Vagina (tissue), 2 donors: ENCODE results near the gene CHRD. TPM values are rescaled to one million over a fixed set of nuclear protein-coding genes. Genes with fewer than 3 reads are reported as not detected.

Source experiments
- DNase-seq, 2 donors: peaks; one replicate each; pipeline ENCODE4 v3.0.0-alpha.2; 2017; ENCODE audit errors: extremely low spot score in 2 of 2
- H3K27ac ChIP-seq: fragments of 200-600 bp; sonication (generic); one replicate; pipeline ENCODE4 v1.5.1; 2019
- H3K27me3 ChIP-seq: fragments of 200-600 bp; sonication (generic); one replicate; pipeline ENCODE4 v1.5.1; 2019
- H3K36me3 ChIP-seq, 2 donors: fragments of 200-600 bp; sonication (generic); one replicate each; pipeline ENCODE4 v1.5.1; 2017 to 2019
- H3K4me1 ChIP-seq: fragments of 200-600 bp; sonication (generic); one replicate; pipeline ENCODE4 v1.5.1; 2019
- H3K4me3 ChIP-seq, 2 donors: fragments of 200-600 bp; sonication (generic); 1 replicate in 1 of 2; 2 replicates in 1 of 2; pipeline ENCODE4 v1.5.1; 2016 to 2019
- H3K9me3 ChIP-seq: fragments of 200-600 bp; sonication (generic); one replicate; pipeline ENCODE4 v1.5.1; 2019
- CTCF ChIP-seq, 3 experiments: fragments of 450-650 bp in 2 of 3; fragments of 200-600 bp in 1 of 3; sonication (generic) in 1 of 3; IDR thresholded peaks; one replicate each; pipeline ENCODE4 v1.5.1; 2017 to 2019; ENCODE audit warnings: antibody characterized with exemption in 3 of 3, mild to moderate bottlenecking in 2 of 3, moderate library complexity in 2 of 3
- POLR2A ChIP-seq, 2 donors: fragments of 450-650 bp; IDR thresholded peaks; one replicate each; pipeline ENCODE4 v1.6.1; 2017; ENCODE audit warnings: antibody characterized with exemption in 2 of 2, mild to moderate bottlenecking in 2 of 2, moderate library complexity in 2 of 2
- POLR2AphosphoS5 ChIP-seq, 2 donors: sonication (generic); formaldehyde crosslinking; IDR thresholded peaks; one replicate each; pipeline ENCODE4 v1.9.0; 2017; ENCODE audit warnings: antibody characterized with exemption in 2 of 2, mild to moderate bottlenecking in 2 of 2, low read depth in 1 of 2; ENCODE audit not compliant: insufficient read depth in 1 of 2
- intact Hi-C: fragments of 100-400 bp; cut with DNase I; formaldehyde crosslinking; loops from one replicate; pipeline ENCODE4 v1.15.1; 2023
- total RNA-seq: library from RNA; depleted of rRNA; stranded (reverse); fragments of >200 nt; gene quantifications from one replicate; pipeline ENCODE4 v1.2.3, GENCODE V29; 2016

The CHRD gene
- total RNA-seq, 1 donor from 2014 or later = 32.7 TPM

- no peak overlapping the region for H3K4me3 ChIP-seq
Measured at GRCh38 chr3:184347321-184348056, 32.4 kb upstream of the CHRD start.

GRCh38 chr3:184348057-184348382, 31.8 kb upstream of the CHRD start:
- Histone ChIP-seq H3K27ac (no peak overlapping the region), H3K4me1 (peaks cover 19% of the 10 kb centered on the region), H3K9me3 (no peaks in the 10 kb centered on the region), H3K4me3 (no peak overlapping the region), H3K27me3 (no peaks in the 10 kb centered on the region), H3K36me3 (peaks cover 0 to 8% of the 10 kb centered on the region in 2 donors)
- intact Hi-C loops = no loop called here
- no peak for DNase-seq
- TF ChIP-seq POLR2AphosphoS5 (IDR thresholded peaks at IDR 0.05; ENCODE audit: insufficient read depth in 1 of 2, low read depth in 1 of 2) (no peak), CTCF (IDR thresholded peaks at IDR 0.05) (no peak), POLR2A (IDR thresholded peaks at IDR 0.05) (no peak)

More at GRCh38 chr3:184347321-184348056, 32.4 kb upstream of the CHRD start:
- TF ChIP-seq POLR2AphosphoS5 (IDR thresholded peaks at IDR 0.05; ENCODE audit: insufficient read depth in 1 of 2, low read depth in 1 of 2) (no peak), POLR2A (IDR thresholded peaks at IDR 0.05) (no peak), CTCF (IDR thresholded peaks at IDR 0.05) (no peak)
- intact Hi-C loops = no loop called here
- Histone ChIP-seq H3K27me3 (no peaks in the 10 kb centered on the region), H3K27ac (no peak overlapping the region), H3K9me3 (no peaks in the 10 kb centered on the region), H3K36me3 (peaks cover 0 to 13% of the 10 kb centered on the region in 2 donors), H3K4me1 (peaks cover 19% of the 10 kb centered on the region)
- DNase-seq = no peak

- Histone ChIP-seq H3K4me3 (no peak overlapping the region), H3K36me3 (peaks cover 0 to 2% of the 10 kb centered on the region in 2 donors), H3K27me3 (no peaks in the 10 kb centered on the region), H3K9me3 (no peaks in the 10 kb centered on the region), H3K27ac (no peak overlapping the region), H3K4me1 (peaks cover 19% of the 10 kb centered on the region)
- no peak for DNase-seq
- TF ChIP-seq POLR2AphosphoS5 (IDR thresholded peaks at IDR 0.05; ENCODE audit: insufficient read depth in 1 of 2, low read depth in 1 of 2) (no peak), CTCF (IDR thresholded peaks at IDR 0.05) (no peak), POLR2A (IDR thresholded peaks at IDR 0.05) (no peak)
- intact Hi-C loops = no loop called here
Measured at GRCh38 chr3:184349563-184350470, 30.0 kb upstream of the CHRD start.

GRCh38 chr3:184350618-184351017, 29.2 kb upstream of the CHRD start:
- no peaks in the 10 kb centered on the region for H3K9me3 ChIP-seq
- TF ChIP-seq POLR2AphosphoS5 (IDR thresholded peaks at IDR 0.05; ENCODE audit: insufficient read depth in 1 of 2, low read depth in 1 of 2) (no peak), POLR2A (IDR thresholded peaks at IDR 0.05) (no peak), CTCF (IDR thresholded peaks at IDR 0.05) (no peak)
- H3K27me3 ChIP-seq = no peaks in the 10 kb centered on the region
- DNase-seq = no peak
- H3K4me1 ChIP-seq = peaks cover 14% of the 10 kb centered on the region
- H3K4me3 ChIP-seq = no peak overlapping the region
- no peak overlapping the region for H3K27ac ChIP-seq
- intact Hi-C loops = no loop called here
- peaks cover 0 to 2% of the 10 kb centered on the region in 2 donors for H3K36me3 ChIP-seq
